ENCODE measurements around the gene RRAGB.
A peak's percentile ranks its signal among the peaks of the same experiment; 100 is the strongest.
"Not testable (repeated sequence)": the region's sequence is repeated elsewhere in the genome, so short reads cannot be mapped to it uniquely, and the experiment has no call there.

The RRAGB gene

GRCh38 chrX:55717521-55718497 is at the start of gene RRAGB:
TSS of gene RRAGB (plus strand) at chrX:55717749. CDS start at chrX:55718328, 579 bp downstream.
- peak; percentile 92 for DNase-seq

GRCh38 chrX:55668084-55668483 is 49.5 kb upstream of the RRAGB start:
- DNase-seq = no peak

- DNase-seq = not testable (repeated sequence)
Measured at GRCh38 chrX:55688579-55688978, 29.0 kb upstream of the RRAGB start.

- DNase-seq = no peak
Measured at GRCh38 chrX:55695227-55696018, 22.1 kb upstream of the RRAGB start.

GRCh38 chrX:55697381-55697780 is 20.2 kb upstream of the RRAGB start:
- no peak for DNase-seq

- no peak for DNase-seq
Measured at GRCh38 chrX:55702671-55703070, 14.9 kb upstream of the RRAGB start.

GRCh38 chrX:55703436-55703835 is 14.1 kb upstream of the RRAGB start:
- not testable (repeated sequence) for DNase-seq

- DNase-seq = not testable (repeated sequence)
Measured at GRCh38 chrX:55705066-55705465, 12.5 kb upstream of the RRAGB start.

GRCh38 chrX:55709735-55710134 is 7.8 kb upstream of the RRAGB start:
- no peak for DNase-seq

- DNase-seq = no peak
Measured at GRCh38 chrX:55710701-55711100, 6.8 kb upstream of the RRAGB start.

- DNase-seq = no peak
Measured at GRCh38 chrX:55713631-55714030, 3.9 kb upstream of the RRAGB start.

GRCh38 chrX:55714161-55714560 is 3.4 kb upstream of the RRAGB start:
- peak; percentile 23 for DNase-seq

- no peak for DNase-seq
Measured at GRCh38 chrX:55715847-55716246, 1.7 kb upstream of the RRAGB start.

- DNase-seq = no peak
Measured at GRCh38 chrX:55716937-55717336, 612 bp upstream of the RRAGB start.

- DNase-seq = no peak
Measured at GRCh38 chrX:55731826-55732225, 14.3 kb downstream of the RRAGB start.

GRCh38 chrX:55738969-55739368 is 21.4 kb downstream of the RRAGB start:
- no peak for DNase-seq

- no peak for DNase-seq
Measured at GRCh38 chrX:55742649-55743048, 25.1 kb downstream of the RRAGB start.

- not testable (repeated sequence) for DNase-seq
Measured at GRCh38 chrX:55748463-55748862, 30.9 kb downstream of the RRAGB start.

- no peak for DNase-seq
Measured at GRCh38 chrX:55750256-55750655, 32.7 kb downstream of the RRAGB start.

- no peak for DNase-seq
Measured at GRCh38 chrX:55754861-55755294, 37.3 kb downstream of the RRAGB start.

- DNase-seq = no peak
Measured at GRCh38 chrX:55758033-55758432, 40.5 kb downstream of the RRAGB start.

- no peak for DNase-seq
Measured at GRCh38 chrX:55759478-55759877, 41.9 kb downstream of the RRAGB start.

- no peak for DNase-seq
Measured at GRCh38 chrX:55767100-55767499, 49.6 kb downstream of the RRAGB start.

GRCh38 chrX:55774419-55774818 is 56.9 kb downstream of the RRAGB start:
- DNase-seq = not testable (repeated sequence)
